SK-N-SH (cell line): Measurements from ENCODE around the gene VIPR2. TPM values are rescaled to one million over a fixed set of nuclear protein-coding genes. Genes with fewer than 3 reads are reported as not detected.

ENCODE experiments used
- CTCF ChIA-PET: fragments of 300-600, 350-600 bp; formaldehyde crosslinking; extraction: SDS; loops from one replicate; lab custom pipeline; 2021; lab: Yijun Ruan, JAX
- POLR2A ChIA-PET: fragments of 350-600 bp; sonication (Branson Sonifier 250); formaldehyde crosslinking; extraction: SDS; loops from one replicate; lab custom pipeline; 2020; ENCODE audit warnings: antibody characterized with exemption, inconsistent platforms; lab: Yijun Ruan, JAX
- DNase-seq: peaks from one replicate; pipeline ENCODE4 v3.0.0; 2012
- H2AFZ ChIP-seq: fragments of 200-600 bp; sonication (generic); 2 replicates; pipeline ENCODE4 v1.8.1; 2016; ENCODE audit warnings: antibody characterized with exemption, mild to moderate bottlenecking, low read depth
- H3F3A ChIP-seq: fragments of 200-600 bp; sonication (generic); replicated peaks from 2 replicates; pipeline ENCODE3; 2016; ENCODE audit warnings: antibody characterized with exemption, mild to moderate bottlenecking; ENCODE audit not compliant: insufficient read depth
- H3K27ac ChIP-seq, 2 experiments: fragments of 200-500 bp in 1 of 2; fragments of 200-600 bp in 1 of 2; sonication (Bioruptor generic) in 1 of 2; sonication (generic), shearing (Covaris generic) in 1 of 2; 2 replicates each; pipeline versions ENCODE4 v1.5.1 to v1.6.1; 2014 to 2016; ENCODE audit warnings: low read depth in 2 of 2, inconsistent platforms in 1 of 2, low read length in 1 of 2, mild to moderate bottlenecking in 1 of 2, mixed read lengths in 1 of 2
- H3K27me3 ChIP-seq: fragments of 200-600 bp; sonication (generic), shearing (Covaris generic); 2 replicates; pipeline ENCODE4 v1.6.1; 2016; ENCODE audit warnings: mixed run types; ENCODE audit not compliant: insufficient read depth
- H3K36me3 ChIP-seq, 2 experiments: fragments of 200-500 bp in 1 of 2; fragments of 200-600 bp in 1 of 2; sonication (Bioruptor generic) in 1 of 2; sonication (generic) in 1 of 2; replicated peaks in 1 of 2; 2 replicates each; pipeline versions ENCODE3 to v1.5.1; 2014 to 2016; ENCODE audit warnings: low read length in 1 of 2, mild to moderate bottlenecking in 1 of 2; ENCODE audit not compliant: insufficient read depth in 2 of 2, control insufficient read depth in 1 of 2
- H3K4me1 ChIP-seq, 2 experiments: fragments of 200-500 bp in 1 of 2; fragments of 200-600 bp in 1 of 2; sonication (Bioruptor generic) in 1 of 2; sonication (generic), shearing (Covaris generic) in 1 of 2; 2 replicates each; pipeline versions ENCODE4 v1.5.1 to v1.6.1; 2014 to 2016; ENCODE audit warnings: low read depth in 1 of 2, low read length in 1 of 2, mixed run types in 1 of 2; ENCODE audit not compliant: insufficient read depth in 2 of 2, control insufficient read depth in 1 of 2
- H3K4me2 ChIP-seq: fragments of 200-600 bp; sonication (generic), shearing (Covaris generic); 2 replicates; pipeline ENCODE4 v1.6.1; 2017; ENCODE audit warnings: mixed run types
- H3K4me3 ChIP-seq, 2 experiments: fragments of 200-500 bp in 1 of 2; fragments of 200-600 bp in 1 of 2; sonication (Bioruptor generic) in 1 of 2; sonication (generic), shearing (Covaris generic) in 1 of 2; 2 replicates each; pipeline versions ENCODE4 v1.5.1 to v1.8.1; 2014 to 2016; ENCODE audit warnings: low read depth in 2 of 2, inconsistent platforms in 1 of 2, low read length in 1 of 2, mild to moderate bottlenecking in 1 of 2, mixed read lengths in 1 of 2, moderate library complexity in 1 of 2
- H3K79me2 ChIP-seq: fragments of 200-600 bp; sonication (generic); 2 replicates; pipeline ENCODE4 v1.8.1; 2017; ENCODE audit warnings: mild to moderate bottlenecking; ENCODE audit not compliant: insufficient read depth
- H3K9ac ChIP-seq: fragments of 200-600 bp; sonication (generic); 2 replicates; pipeline ENCODE4 v1.6.1; 2017; ENCODE audit warnings: mixed run types
- H3K9me2 ChIP-seq: fragments of 200-600 bp; sonication (generic); 2 replicates; pipeline ENCODE4 v1.6.1; 2017; ENCODE audit warnings: mixed run types
- H3K9me3 ChIP-seq: fragments of 200-600 bp; sonication (generic); 2 replicates; pipeline ENCODE4 v1.6.1; 2017; ENCODE audit warnings: mixed run types, mild to moderate bottlenecking, moderate library complexity
- H4K20me1 ChIP-seq: fragments of 200-600 bp; sonication (generic); 2 replicates; pipeline ENCODE4 v1.6.1; 2017; ENCODE audit warnings: mild to moderate bottlenecking, mixed run types; ENCODE audit not compliant: insufficient read depth
- ELF1 ChIP-seq: IDR thresholded peaks from 2 replicates; pipeline ENCODE4 v1.4.0; 2012
- FOSL2 ChIP-seq: IDR thresholded peaks from 2 replicates; pipeline ENCODE4 v1.4.0; 2012; ENCODE audit warnings: low read depth, mild to moderate bottlenecking, moderate library complexity, borderline replicate concordance
- FOXJ3 ChIP-seq: sonication (generic); formaldehyde crosslinking; IDR thresholded peaks from 2 replicates; pipeline ENCODE4 v1.5.1; 2020; ENCODE audit warnings: mild to moderate bottlenecking, missing genetic modification reagents
- MXI1 ChIP-seq: IDR thresholded peaks from 2 replicates; pipeline ENCODE4 v1.6.1; 2012; ENCODE audit warnings: mild to moderate bottlenecking, low read depth, low read length, improper control_type of control experiment
- NRF1 ChIP-seq: IDR thresholded peaks from 2 replicates; pipeline ENCODE4 v1.6.1; 2012; ENCODE audit warnings: low read depth, mild to moderate bottlenecking, low read length
- RAD21 ChIP-seq: IDR thresholded peaks from 2 replicates; pipeline ENCODE4 v1.6.1; 2012; ENCODE audit warnings: mild to moderate bottlenecking, low read length
- REST ChIP-seq: IDR thresholded peaks from 2 replicates; pipeline ENCODE4 v1.6.1; 2012; ENCODE audit warnings: mild to moderate bottlenecking, low read depth, low read length, moderate library complexity
- RXRA ChIP-seq: IDR thresholded peaks from 2 replicates; pipeline ENCODE4 v1.4.0; 2012; ENCODE audit warnings: low read depth, mild to moderate bottlenecking, borderline replicate concordance
- SIN3A ChIP-seq: IDR thresholded peaks from 2 replicates; pipeline ENCODE4 v1.6.1; 2012; ENCODE audit warnings: low read depth, mild to moderate bottlenecking, low read length, moderate library complexity, borderline replicate concordance
- SMC3 ChIP-seq: IDR thresholded peaks from 2 replicates; pipeline ENCODE4 v1.6.1; 2012; ENCODE audit warnings: low read depth, low read length, improper control_type of control experiment
- USF1 ChIP-seq: IDR thresholded peaks from 2 replicates; pipeline ENCODE4 v1.4.0; 2012; ENCODE audit warnings: low read depth, borderline replicate concordance
- YY1 ChIP-seq: IDR thresholded peaks from 2 replicates; pipeline ENCODE4 v1.4.0; 2012; ENCODE audit warnings: low read depth, mild to moderate bottlenecking
- ZBTB33 ChIP-seq: IDR thresholded peaks from 2 replicates; pipeline ENCODE4 v1.4.0; 2012; ENCODE audit warnings: low read depth, borderline replicate concordance
- WGBS: methylation state at CpG from one replicate; pipeline ENCODE4 v1.1.6; 2017; ENCODE audit warnings: low lambda C conversion rate; 5-methylcytosine and 5-hydroxymethylcytosine counted together
- polyA plus RNA-seq, 3 experiments: library from polyadenylated mRNA; depleted of rRNA; stranded (reverse); fragments of >200 nt; gene quantifications; 2 replicates each; pipeline ENCODE4 v1.2.3, GENCODE V29; 2012
- TF ChIP-seq, protein P1 (sequence below): fragments of 150-350 bp; IDR thresholded peaks from 2 replicates; pipeline ENCODE4 v1.6.1; 2017; ENCODE audit warnings: antibody characterized with exemption, low read length, low read depth, borderline replicate concordance

VIPR2 gene
- polyA plus RNA-seq, 1 of the 3 experiments (the other 2 are of a cell fraction), result not detected

DNA sequence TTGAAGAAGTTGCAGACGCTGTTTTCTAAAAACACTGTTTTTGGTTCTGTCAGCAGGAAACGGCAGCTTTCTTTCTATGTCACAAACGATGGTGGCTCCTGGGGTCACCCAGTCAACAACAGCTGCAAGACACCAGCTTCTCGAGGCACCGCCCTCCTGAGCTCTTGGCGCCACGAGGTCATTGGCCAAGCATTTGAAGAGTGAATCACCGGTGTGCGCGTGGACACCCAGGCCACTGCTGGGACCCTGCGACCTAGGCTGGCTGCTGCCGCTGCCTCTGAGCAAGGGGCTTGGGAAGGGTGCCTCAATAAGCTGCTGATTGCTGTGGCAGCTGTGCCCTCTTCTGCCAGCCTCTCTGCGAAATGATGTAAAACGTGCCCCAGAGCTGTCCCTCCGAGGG lies 22.5 kb upstream of the VIPR2 start (continued):
- TF ChIP-seq REST (no peak), SMC3 (no peak), USF1 (no peak)

DNA sequence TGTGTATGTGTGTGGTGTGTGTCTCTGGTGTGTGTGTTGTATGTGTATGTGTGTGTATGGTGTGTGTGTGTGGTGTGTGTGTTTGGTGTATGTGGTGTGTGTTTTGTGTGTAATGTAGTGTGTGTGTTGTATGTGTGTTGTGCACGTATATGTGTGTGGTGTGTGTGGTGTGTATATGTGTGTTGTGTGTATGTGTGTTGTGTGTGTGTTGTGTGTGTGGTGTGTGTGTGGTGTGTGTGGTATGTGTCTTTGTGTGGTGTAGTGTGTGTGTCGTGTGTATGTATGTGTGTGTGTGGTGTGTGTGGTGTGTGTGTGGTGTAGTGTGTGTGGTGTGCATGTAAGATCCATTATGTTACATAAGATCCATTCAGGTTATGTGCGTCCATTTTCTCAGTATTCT lies 21.9 kb upstream of the VIPR2 start:
- Histone ChIP-seq H3K4me2 (no peak overlapping the region), H3K36me3 (no peaks in the 10 kb centered on the region), H3K4me1 (no peaks in the 10 kb centered on the region), H3K9me2 (no peaks in the 10 kb centered on the region), H3F3A (no peaks in the 10 kb centered on the region), H3K4me3 (no peak overlapping the region), H3K27ac (no peak overlapping the region), H3K79me2 (no peaks in the 10 kb centered on the region), H3K9me3 (no peaks in the 10 kb centered on the region; the same call in 1 of the 2 replicates), H3K27me3 (no peaks in the 10 kb centered on the region), H2AFZ (no peak overlapping the region), H3K9ac (no peak overlapping the region), H4K20me1 (no peaks in the 10 kb centered on the region)
- TF ChIP-seq, protein P1, sequence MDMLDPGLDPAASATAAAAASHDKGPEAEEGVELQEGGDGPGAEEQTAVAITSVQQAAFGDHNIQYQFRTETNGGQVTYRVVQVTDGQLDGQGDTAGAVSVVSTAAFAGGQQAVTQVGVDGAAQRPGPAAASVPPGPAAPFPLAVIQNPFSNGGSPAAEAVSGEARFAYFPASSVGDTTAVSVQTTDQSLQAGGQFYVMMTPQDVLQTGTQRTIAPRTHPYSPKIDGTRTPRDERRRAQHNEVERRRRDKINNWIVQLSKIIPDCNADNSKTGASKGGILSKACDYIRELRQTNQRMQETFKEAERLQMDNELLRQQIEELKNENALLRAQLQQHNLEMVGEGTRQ, result no peak
- TF ChIP-seq YY1 (no peak), SIN3A (no peak), FOXJ3 (no peak), ELF1 (no peak), RXRA (no peak), NRF1 (no peak)
- 40% methylated on average over 3 of the region's 3 CpGs for WGBS
- no peak for DNase-seq
- POLR2A ChIA-PET, result no interaction called here
- CTCF ChIA-PET, result no interaction called here

GRCh38 chr7:159165352-159165751 lies 20.7 kb upstream of the VIPR2 start:
- CTCF ChIA-PET, result no interaction called here

More at GRCh38 chr7:159165352-159165751, 20.7 kb upstream of the VIPR2 start:
- no peaks in the 10 kb centered on the region for H3F3A ChIP-seq
- H4K20me1 ChIP-seq, result no peaks in the 10 kb centered on the region
- H3K79me2 ChIP-seq, result no peaks in the 10 kb centered on the region
- WGBS, result 34% methylated on average over 6 of the region's 6 CpGs
- DNase-seq, result no peak
- no peak overlapping the region for H3K27ac ChIP-seq
- H3K9me3 ChIP-seq, result no peaks in the 10 kb centered on the region; the same call in 1 of the 2 replicates
- no peak overlapping the region for H3K4me3 ChIP-seq
- H3K9ac ChIP-seq, result no peak overlapping the region
- H3K9me2 ChIP-seq, result no peaks in the 10 kb centered on the region
- H3K36me3 ChIP-seq, result no peaks in the 10 kb centered on the region
- no peaks in the 10 kb centered on the region for H3K4me1 ChIP-seq
- no peaks in the 10 kb centered on the region for H3K27me3 ChIP-seq
- POLR2A ChIA-PET, result no interaction called here
- no peak overlapping the region for H2AFZ ChIP-seq
- TF ChIP-seq RAD21 (no peak), FOXJ3 (no peak), ZBTB33 (no peak), MXI1 (no peak), FOSL2 (no peak)
- TF ChIP-seq, protein P1, result no peak
- TF ChIP-seq, all 33 proteins: peak for 0
- no peak overlapping the region for H3K4me2 ChIP-seq
